K562 (cell line): ENCODE results near the gene CXCR6. TPM values are rescaled to one million over a fixed set of nuclear protein-coding genes. Genes with fewer than 3 reads are reported as not detected.

Experiments used
- ATAC-seq: fragments of 200-7000 bp; cut with Tn5 transposase; 3 replicates; pipeline ENCODE4 v1.9.1; 2020; ENCODE audit warnings: moderate library complexity
- BruUV-seq: library from RNA; stranded (reverse); fragments of 400-500 nt; replicated peaks from 2 replicates; lab custom pipeline; 2021; lab: Mats Ljungman, UMichigan
- CTCF ChIA-PET: fragments of 300-600 bp; formaldehyde crosslinking; extraction: SDS; loops from one replicate; lab custom pipeline; 2021; ENCODE audit warnings: low intra/inter-chr PET ratio; lab: Yijun Ruan, JAX
- POLR2A ChIA-PET: fragments of 300-600, 350-650 bp; sonication (Branson Sonifier 250); formaldehyde crosslinking; extraction: SDS; loops from one replicate; lab custom pipeline; 2021; ENCODE audit warnings: antibody characterized with exemption, inconsistent platforms; lab: Yijun Ruan, JAX
- DNase-seq, 4 experiments: peaks; one replicate each; pipeline versions ENCODE4 v3.0.0 to v3.0.0-alpha.2; 2011 to 2018; ENCODE audit warnings: low spot score in 3 of 4, mixed read lengths in 3 of 4; ENCODE audit errors: extremely low read depth in 1 of 4
- FAIRE-seq: peaks from 2 replicates; lab custom pipeline; 2011; peaks lifted over from hg19 to GRCh38; lab: Jason Lieb, UNC
- H2AFZ ChIP-seq: 2 replicates; pipeline ENCODE4 v1.6.0; 2011; ENCODE audit warnings: low read depth, low read length, control low read depth, inconsistent platforms
- H3K27ac ChIP-seq: fragments of 200-600 bp; 3 replicates; pipeline ENCODE4 v1.8.0; 2011; ENCODE audit warnings: low read depth, mild to moderate bottlenecking, control low read depth, inconsistent platforms, low read length, moderate library complexity, mixed read lengths; ENCODE audit errors: extremely low read depth
- H3K27me3 ChIP-seq, 2 experiments: fragments of 300-600 bp in 1 of 2; 2 replicates in 1 of 2; 3 replicates in 1 of 2; pipeline versions ENCODE4 v1.6.0 to v1.8.0; 2011; ENCODE audit warnings: inconsistent platforms in 2 of 2, low read length in 2 of 2, mild to moderate bottlenecking in 1 of 2, mixed read lengths in 1 of 2, moderate library complexity in 1 of 2; ENCODE audit not compliant: control insufficient read depth in 2 of 2, insufficient read depth in 2 of 2
- H3K36me3 ChIP-seq: fragments of 300-600 bp; 3 replicates; pipeline ENCODE4 v1.8.0; 2011; ENCODE audit warnings: mild to moderate bottlenecking, low read length, inconsistent platforms; ENCODE audit not compliant: control insufficient read depth, insufficient read depth
- H3K4me1 ChIP-seq, 2 experiments: fragments of 200-600 bp in 1 of 2; replicated peaks in 1 of 2; 2 replicates in 1 of 2; 3 replicates in 1 of 2; pipeline versions ENCODE4 v1.5.1 to v1.8.0; 2011; ENCODE audit warnings: inconsistent platforms in 2 of 2, low read length in 2 of 2, mild to moderate bottlenecking in 1 of 2, mixed read lengths in 1 of 2, moderate library complexity in 1 of 2; ENCODE audit not compliant: control insufficient read depth in 2 of 2, insufficient read depth in 2 of 2
- H3K4me2 ChIP-seq: 2 replicates; pipeline ENCODE4 v1.6.1; 2011; ENCODE audit warnings: low read length, control low read depth, inconsistent platforms, mixed read lengths; ENCODE audit not compliant: insufficient read depth
- H3K4me3 ChIP-seq: fragments of 200-600 bp; sonication (generic), shearing (Covaris generic); 2 replicates; pipeline ENCODE4 v1.5.1; 2016; ENCODE audit warnings: control low read depth, inconsistent platforms
- H3K79me2 ChIP-seq: fragments of 200-600 bp; 3 replicates; pipeline ENCODE4 v1.8.0; 2011; ENCODE audit warnings: low read length, inconsistent platforms; ENCODE audit not compliant: control insufficient read depth, insufficient read depth
- H3K9ac ChIP-seq, 2 experiments: 2 replicates each; pipeline versions ENCODE4 v1.6.0 to v1.6.1; 2011; ENCODE audit warnings: low read depth in 2 of 2, low read length in 2 of 2, control low read depth in 1 of 2, inconsistent platforms in 1 of 2, mild to moderate bottlenecking in 1 of 2, mixed read lengths in 1 of 2; ENCODE audit not compliant: insufficient read depth in 1 of 2
- H3K9me1 ChIP-seq: one replicate; pipeline ENCODE4 v1.6.0; 2011; ENCODE audit warnings: inconsistent platforms, mild to moderate bottlenecking, low read length, moderate library complexity; ENCODE audit not compliant: control insufficient read depth, insufficient read depth
- H3K9me3 ChIP-seq: replicated peaks from 2 replicates; pipeline ENCODE4 v1.5.1; 2011; ENCODE audit warnings: low read depth, low read length, inconsistent platforms; ENCODE audit not compliant: control insufficient read depth, insufficient read depth
- H4K20me1 ChIP-seq: replicated peaks from 2 replicates; pipeline ENCODE4 v1.6.1; 2011; ENCODE audit warnings: low read length, inconsistent platforms, mixed read lengths; ENCODE audit not compliant: control insufficient read depth, insufficient read depth
- BACH1 ChIP-seq: fragments of 200-800 bp; sonication (Bioruptor generic); IDR thresholded peaks from 2 replicates; pipeline ENCODE4 v1.6.1; 2016; ENCODE audit warnings: missing genetic modification characterization, missing compliant biosample characterization
- CHD4 ChIP-seq: fragments of 200-600 bp; sonication (generic); IDR thresholded peaks from 3 replicates; pipeline ENCODE4 v1.6.1; 2012; ENCODE audit warnings: low read depth, mild to moderate bottlenecking, mixed read lengths, low read length, inconsistent platforms; ENCODE audit not compliant: insufficient read depth, insufficient replicate concordance, poor library complexity, severe bottlenecking
- FOXK2 ChIP-seq, 2 experiments: fragments of 450-650 bp; IDR thresholded peaks in 1 of 2; conservative IDR thresholded peaks in 1 of 2; 2 replicates each; pipeline ENCODE4 v1.6.1; 2016; ENCODE audit warnings: low read depth in 2 of 2, mild to moderate bottlenecking in 1 of 2
- IFI16 ChIP-seq: fragments of 250-450 bp; sonication (Bioruptor Pico); IDR thresholded peaks from 2 replicates; pipeline ENCODE4 v2.1.2; 2022; ENCODE audit warnings: mild to moderate bottlenecking, inconsistent platforms
- ZNF124 ChIP-seq: sonication (generic); formaldehyde crosslinking; IDR thresholded peaks from 2 replicates; pipeline ENCODE4 v1.8.1; 2022; ENCODE audit warnings: missing genetic modification reagents
- ZNF274 ChIP-seq: IDR thresholded peaks from 2 replicates; pipeline ENCODE4 v1.6.1; 2011; ENCODE audit warnings: low read depth, mild to moderate bottlenecking, low read length, moderate library complexity, borderline replicate concordance
- WGBS: fragments of 100-300 bp; shearing (Covaris generic); methylation state at CpG from one replicate; pipeline ENCODE4 v1.1.6; 2016; ENCODE audit warnings: low coverage, mixed read lengths; ENCODE audit not compliant: insufficient coverage; ENCODE audit errors: missing lambda C conversion rate; 5-methylcytosine and 5-hydroxymethylcytosine counted together
- in situ Hi-C: fragments of 300-500 bp; cut with MboI; formaldehyde crosslinking; loops from 4 replicates; pipeline ENCODE4 v1.15.0; 2018; ENCODE audit warnings: inconsistent platforms, mixed read lengths
- intact Hi-C: fragments of 100-400 bp; cut with micrococcal nuclease; formaldehyde crosslinking; loops from 2 replicates; pipeline ENCODE4 v1.14.2; 2022
- polyA plus RNA-seq, 8 experiments: library from polyadenylated mRNA; depleted of rRNA in 4 of 8; stranded (reverse) in 5 of 8; unstranded in 3 of 8; fragments of >200 nt; fragmentation: Nextera tagmentation in 2 of 8; fragmentation: Illumina TruSeq in 1 of 8; extraction: Ambion mirVana in 2 of 8; extraction: Trizol in 1 of 8; gene quantifications; 2 replicates each; pipeline versions ENCODE4 v1.2.1 to v1.2.3, GENCODE V29; 2011 to 2014; ENCODE audit warnings: inconsistent platforms in 1 of 8, missing spikeins in 1 of 8
- total RNA-seq, 7 experiments: library from RNA; depleted of rRNA in 6 of 7; stranded (reverse); fragments of >200 nt in 6 of 7; fragmentation: Illumina TruSeq in 2 of 7; extraction: Trizol in 2 of 7; gene quantifications; 2 replicates each; pipeline versions ENCODE4 v1.2.1 to v1.2.3, GENCODE V29; 2011 to 2021; ENCODE audit warnings: low replicate concordance in 1 of 7
- TF ChIP-seq, protein P1 (sequence below), 2 experiments: fragments of 450-650 bp in 1 of 2; sonication (generic) in 1 of 2; formaldehyde crosslinking in 1 of 2; IDR thresholded peaks in 1 of 2; conservative IDR thresholded peaks in 1 of 2; 2 replicates each; pipeline versions ENCODE4 v1.6.1 to v1.8.1; 2016 to 2023; ENCODE audit warnings: mild to moderate bottlenecking in 2 of 2, moderate library complexity in 2 of 2, inconsistent platforms in 1 of 2, missing genetic modification reagents in 1 of 2

CXCR6 gene
- total and polyA plus RNA-seq, 9 of the 15 experiments (the other 6 are each of a cell fraction or from before 2014, with no cell fraction given) = 0.28 TPM; not detected in 8

DNA sequence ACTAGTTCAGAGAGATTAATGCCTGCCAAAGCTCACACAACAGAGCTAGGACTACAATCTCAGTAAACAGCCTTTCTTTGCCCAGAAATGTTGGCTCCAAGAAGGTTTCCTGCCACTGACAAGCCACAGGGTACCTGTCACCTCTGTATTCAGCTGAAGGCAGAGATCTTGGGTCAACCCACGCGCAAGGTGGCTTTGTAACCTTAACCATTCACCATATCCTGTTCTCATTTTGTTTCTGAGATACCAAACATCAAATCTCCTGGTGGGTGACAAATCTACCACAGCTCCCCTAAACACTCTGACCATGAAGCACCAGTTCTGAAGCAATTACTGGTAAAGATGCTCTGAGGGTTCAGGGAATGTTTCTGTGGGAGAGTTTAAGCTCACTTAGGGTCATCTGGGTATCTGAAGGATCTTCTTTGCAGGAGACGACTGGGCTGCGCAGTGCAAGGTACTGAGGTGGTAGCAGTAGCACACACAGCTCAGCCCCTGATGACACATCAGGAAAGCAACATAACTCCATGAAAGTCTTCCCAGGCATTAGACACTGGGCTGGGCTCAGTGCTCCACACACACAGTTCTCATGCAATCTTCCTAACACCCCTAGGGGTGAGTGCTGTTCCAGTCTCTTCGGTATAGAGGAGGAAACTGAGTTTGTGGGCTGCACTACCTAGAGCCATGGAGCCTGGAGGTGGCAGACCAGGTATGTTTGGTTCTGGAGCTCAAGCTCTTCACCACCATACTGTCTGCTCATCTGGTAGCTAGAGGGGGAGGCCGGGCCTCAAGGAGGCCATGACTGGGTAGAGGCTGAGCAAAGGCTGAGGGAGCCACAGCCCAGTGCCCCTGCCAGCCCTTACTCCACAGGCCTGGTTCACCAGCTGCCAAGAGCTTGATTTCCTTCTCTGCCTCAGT lies 7.7 kb downstream of the CXCR6 start:
- in situ Hi-C loops = no loop called here
- CTCF ChIA-PET = interaction anchor here (0.5 to 1.2 kb wide), 2 partner anchors 128 to 130 kb away, joined by 3 read pairs; no protein-coding TSS in a partner anchor
- intact Hi-C loops = no loop called here
- DNase-seq = no peak
- Histone ChIP-seq H3K9ac (no peak overlapping the region), H2AFZ (no peak overlapping the region), H3K4me2 (no peak overlapping the region), H3K9me1 (peaks cover 9% of the 10 kb centered on the region), H3K79me2 (no peaks in the 10 kb centered on the region), H3K4me3 (no peak overlapping the region), H3K27ac (no peak overlapping the region), H3K27me3 (no peaks in the 10 kb centered on the region), H3K4me1 (no peaks in the 10 kb centered on the region), H3K36me3 (peaks cover 99% of the 10 kb centered on the region), H4K20me1 (0 out of 2 replicates have a peak, but pooled peaks cover 9% of the 10 kb centered on the region), H3K9me3 (no peaks in the 10 kb centered on the region)
- TF ChIP-seq ZNF274 (no peak), CHD4 (no peak)
- no TSS peak for BruUV-seq
- POLR2A ChIA-PET = interaction anchor here (0.6 to 1.4 kb wide), 3 partner anchors 9 to 871 kb away, joined by 3 read pairs; no protein-coding TSS in a partner anchor
- 89% methylated on average over 6 of the region's 6 CpGs for WGBS
- ATAC-seq = no peak
- FAIRE-seq = no peak

DNA sequence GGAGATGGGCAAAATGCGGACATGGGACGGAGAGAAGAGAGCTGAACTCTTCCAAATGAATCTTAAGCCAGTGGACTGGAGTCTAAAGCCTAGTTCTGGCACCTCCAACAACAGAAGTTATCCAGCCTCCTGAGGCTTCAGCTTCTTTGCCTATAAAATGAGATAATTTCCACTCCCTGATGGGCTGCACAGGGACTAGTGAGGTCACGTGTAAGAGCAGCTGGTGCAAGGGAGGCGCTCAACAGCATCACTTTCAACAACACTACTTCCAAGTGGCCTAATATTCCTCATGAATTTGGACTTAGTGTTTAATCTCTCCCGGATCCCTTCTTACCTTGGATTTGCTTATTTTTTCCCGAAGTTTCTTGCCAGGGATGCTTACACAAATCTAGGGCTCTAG lies 8.7 kb downstream of the CXCR6 start:
- no peak for ATAC-seq
- H3K9me3 ChIP-seq = no peaks in the 10 kb centered on the region
- WGBS = 93% methylated on average over 6 of the region's 6 CpGs
- H3K9me1 ChIP-seq = peaks cover 9% of the 10 kb centered on the region
- H3K36me3 ChIP-seq = peaks cover 96% of the 10 kb centered on the region
- intact Hi-C loops = no loop called here
- ChIA-PET CTCF (no interaction called here), POLR2A (interaction anchor here (1.4 kb wide), 1 partner anchor 12 kb away, joined by 3 read pairs; no protein-coding TSS in a partner anchor)
- H2AFZ ChIP-seq = no peak overlapping the region
- no peaks in the 10 kb centered on the region for H4K20me1 ChIP-seq
- no peaks in the 10 kb centered on the region for H3K27me3 ChIP-seq
- no TSS peak for BruUV-seq
- FAIRE-seq = no peak
- H3K4me2 ChIP-seq = no peak overlapping the region
- no peak overlapping the region for H3K9ac ChIP-seq
- no peaks in the 10 kb centered on the region for H3K4me1 ChIP-seq
- H3K4me3 ChIP-seq = no peak overlapping the region
- DNase-seq = no peak
- TF ChIP-seq IFI16 = no peak
- TF ChIP-seq ZNF124 (CRISPR knock-in tag) = no peak
- no peak for TF ChIP-seq BACH1
- TF ChIP-seq, protein P1, sequence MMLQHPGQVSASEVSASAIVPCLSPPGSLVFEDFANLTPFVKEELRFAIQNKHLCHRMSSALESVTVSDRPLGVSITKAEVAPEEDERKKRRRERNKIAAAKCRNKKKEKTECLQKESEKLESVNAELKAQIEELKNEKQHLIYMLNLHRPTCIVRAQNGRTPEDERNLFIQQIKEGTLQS (IDR thresholded peaks at IDR 0.05) = no peak
- TF ChIP-seq, protein P1 (CRISPR knock-in tag; conservative IDR thresholded peaks at IDR 0.05) = no peak
- TF ChIP-seq FOXK2 (conservative IDR thresholded peaks at IDR 0.05 in 1 of 2, IDR thresholded peaks at IDR 0.05 in 1 of 2; ENCODE audit: low read depth in 2 of 2) = no peak
- TF ChIP-seq, all 486 proteins: peak for 0
- Histone ChIP-seq H3K79me2 (no peaks in the 10 kb centered on the region), H3K27ac (no peak overlapping the region)
- in situ Hi-C loops = no loop called here
